Karpas-422 (cell line): ENCODE results near the gene POLR2I. TPM values are rescaled to one million over a fixed set of nuclear protein-coding genes. Genes with fewer than 3 reads are reported as not detected.
A peak's percentile ranks its signal among the peaks of the same experiment; 100 is the strongest.

Experiments
- DNase-seq: peaks from one replicate; pipeline ENCODE4 v3.0.0-alpha.2; 2015
- H2AFZ ChIP-seq: fragments of 200-600 bp; sonication (generic); 2 replicates; pipeline ENCODE4 v1.6.1; 2014; ENCODE audit warnings: antibody characterized with exemption, low read length, mixed read lengths
- H3K27ac ChIP-seq: fragments of 200-600 bp; sonication (generic); 2 replicates; pipeline ENCODE4 v1.5.1; 2014; ENCODE audit warnings: mild to moderate bottlenecking, low read length, moderate library complexity
- H3K27me3 ChIP-seq: fragments of 200-600 bp; sonication (generic); 2 replicates; pipeline ENCODE4 v1.6.1; 2014; ENCODE audit warnings: low read length, mixed read lengths
- H3K36me3 ChIP-seq: fragments of 200-600 bp; sonication (generic); 2 replicates; pipeline ENCODE4 v1.6.1; 2014; ENCODE audit warnings: low read length, mixed read lengths; ENCODE audit not compliant: insufficient read depth
- H3K4me1 ChIP-seq: fragments of 200-600 bp; sonication (generic); 2 replicates; pipeline ENCODE4 v1.6.1; 2014; ENCODE audit warnings: mild to moderate bottlenecking, low read length, mixed read lengths
- H3K4me2 ChIP-seq: fragments of 200-600 bp; sonication (generic); 2 replicates; pipeline ENCODE4 v1.6.1; 2014; ENCODE audit warnings: low read length, low read depth, mild to moderate bottlenecking; ENCODE audit not compliant: poor library complexity, severe bottlenecking
- H3K4me3 ChIP-seq: fragments of 200-600 bp; sonication (generic); 2 replicates; pipeline ENCODE4 v1.5.1; 2014; ENCODE audit warnings: mild to moderate bottlenecking, antibody characterized with exemption, low read length, mixed read lengths
- H3K79me2 ChIP-seq: fragments of 200-600 bp; sonication (generic); 2 replicates; pipeline ENCODE4 v1.6.1; 2014; ENCODE audit warnings: mild to moderate bottlenecking, low read length, mixed read lengths
- H3K9ac ChIP-seq: fragments of 200-600 bp; sonication (generic); 2 replicates; pipeline ENCODE4 v1.6.0; 2014; ENCODE audit warnings: low read length
- H3K9me2 ChIP-seq: fragments of 200-600 bp; sonication (generic), shearing (Covaris generic); replicated peaks from 2 replicates; pipeline ENCODE4 v1.6.0; 2014; ENCODE audit warnings: mild to moderate bottlenecking, low read length, moderate library complexity; ENCODE audit not compliant: insufficient read depth
- H3K9me3 ChIP-seq: fragments of 300-700, 200-600 bp; sonication (generic); 2 replicates; pipeline ENCODE4 v1.6.1; 2014; ENCODE audit warnings: low read length, mixed read lengths
- H4K20me1 ChIP-seq: fragments of 200-600 bp; sonication (generic); 2 replicates; pipeline ENCODE4 v1.6.1; 2014; ENCODE audit warnings: mild to moderate bottlenecking, antibody characterized with exemption, low read length, low read depth; ENCODE audit not compliant: insufficient read depth
- total RNA-seq: library from RNA; depleted of rRNA; stranded (reverse); fragments of >200 nt; shearing (Covaris generic); gene quantifications from 2 replicates; pipeline ENCODE4 v1.2.3, GENCODE V29; 2014; ENCODE audit warnings: low replicate concordance; rRNA removed

The POLR2I gene
- 175 and 322 TPM in 2 replicates for total RNA-seq

- H3K4me3 ChIP-seq, result peak within 1 kb of the TSS; percentile 93
- H3K4me1 ChIP-seq, result peaks cover 48% of the 10 kb centered on the region
- H3K9me2 ChIP-seq, result no peaks in the 10 kb centered on the region
- DNase-seq, result peak; percentile 100
- H3K9me3 ChIP-seq, result no peaks in the 10 kb centered on the region
- peaks cover 9% of the 10 kb centered on the region; the same call in 1 of the 2 replicates for H3K36me3 ChIP-seq
- H4K20me1 ChIP-seq, result peaks cover 29% of the 10 kb centered on the region; the same call in 1 of the 2 replicates
- peak within 1 kb of the TSS; percentile 85 for H3K27ac ChIP-seq
- H3K4me2 ChIP-seq, result peak within 1 kb of the TSS; percentile 98
- H3K79me2 ChIP-seq, result peaks cover 25% of the 10 kb centered on the region
- H3K27me3 ChIP-seq, result no peaks in the 10 kb centered on the region
- peak within 1 kb of the TSS; percentile 92; the same call in 1 of the 2 replicates for H2AFZ ChIP-seq
- peak within 1 kb of the TSS; percentile 86 for H3K9ac ChIP-seq
These were observed at the start of gene POLR2I for GRCh38 chr19:36114721-36115452. POLR2I (minus strand) TSS chr19:36114875; CDS start chr19:36114856, 19 bp downstream.

GRCh38 chr19:36163813-36164212 lies 49.1 kb upstream of the POLR2I start:
- Histone ChIP-seq H3K4me2 (no peak overlapping the region), H3K9ac (no peak overlapping the region), H2AFZ (no peak overlapping the region), H3K4me3 (no peak overlapping the region), H4K20me1 (no peaks in the 10 kb centered on the region), H3K36me3 (no peaks in the 10 kb centered on the region), H3K27me3 (no peaks in the 10 kb centered on the region), H3K4me1 (no peaks in the 10 kb centered on the region), H3K9me2 (no peaks in the 10 kb centered on the region), H3K27ac (no peak overlapping the region), H3K79me2 (no peaks in the 10 kb centered on the region), H3K9me3 (no peaks in the 10 kb centered on the region)
- no peak for DNase-seq

GRCh38 chr19:36160821-36161596 lies 46.3 kb upstream of the POLR2I start:
- no peaks in the 10 kb centered on the region for H3K9me3 ChIP-seq

GRCh38 chr19:36153126-36153525 lies 38.5 kb upstream of the POLR2I start:
- Histone ChIP-seq H3K4me2 (no peak overlapping the region), H3K79me2 (no peaks in the 10 kb centered on the region), H3K36me3 (no peaks in the 10 kb centered on the region; the same call in 1 of the 2 replicates), H3K4me1 (no peaks in the 10 kb centered on the region), H3K27ac (no peak overlapping the region), H3K9me3 (no peaks in the 10 kb centered on the region), H2AFZ (no peak overlapping the region), H3K9me2 (no peaks in the 10 kb centered on the region), H4K20me1 (no peaks in the 10 kb centered on the region), H3K27me3 (no peaks in the 10 kb centered on the region), H3K9ac (no peak overlapping the region), H3K4me3 (no peak overlapping the region)
- DNase-seq, result no peak

More at GRCh38 chr19:36160821-36161596, 46.3 kb upstream of the POLR2I start:
- Histone ChIP-seq H3K27ac (no peak overlapping the region), H3K4me1 (no peaks in the 10 kb centered on the region), H3K27me3 (no peaks in the 10 kb centered on the region), H4K20me1 (no peaks in the 10 kb centered on the region), H3K36me3 (no peaks in the 10 kb centered on the region), H3K4me3 (no peak overlapping the region), H2AFZ (no peak overlapping the region), H3K79me2 (no peaks in the 10 kb centered on the region), H3K9me2 (no peaks in the 10 kb centered on the region), H3K9ac (no peak overlapping the region), H3K4me2 (no peak overlapping the region)
- no peak for DNase-seq

GRCh38 chr19:36152352-36153091 lies 37.8 kb upstream of the POLR2I start, which contains the start of gene COX7A1:
COX7A1 (minus strand) TSS chr19:36152447; CDS start chr19:36152407, 40 bp downstream.
- H3K27ac ChIP-seq, result no peak within 1 kb of the TSS
- no peaks in the 10 kb centered on the region for H3K27me3 ChIP-seq
- no peak within 1 kb of the TSS for H2AFZ ChIP-seq
- no peaks in the 10 kb centered on the region for H3K79me2 ChIP-seq
- H3K4me2 ChIP-seq, result no peak within 1 kb of the TSS
- no peak within 1 kb of the TSS for H3K9ac ChIP-seq
- no peaks in the 10 kb centered on the region for H3K9me2 ChIP-seq
- no peaks in the 10 kb centered on the region; the same call in 1 of the 2 replicates for H3K36me3 ChIP-seq
- no peak within 1 kb of the TSS for H3K4me3 ChIP-seq
- no peak for DNase-seq
- H4K20me1 ChIP-seq, result no peaks in the 10 kb centered on the region
- H3K9me3 ChIP-seq, result no peaks in the 10 kb centered on the region
- H3K4me1 ChIP-seq, result no peaks in the 10 kb centered on the region

- H3K4me1 ChIP-seq, result no peaks in the 10 kb centered on the region
- H3K9ac ChIP-seq, result no peak overlapping the region
These were observed 37.3 kb upstream of the POLR2I start for GRCh38 chr19:36152019-36152351.

GRCh38 chr19:36151144-36152018 lies 36.7 kb upstream of the POLR2I start:
- Histone ChIP-seq H3K36me3 (no peaks in the 10 kb centered on the region; the same call in 1 of the 2 replicates), H3K4me2 (no peak overlapping the region), H3K9me2 (no peaks in the 10 kb centered on the region), H3K79me2 (no peaks in the 10 kb centered on the region), H3K27ac (no peak overlapping the region), H3K4me3 (no peak overlapping the region), H3K9me3 (no peaks in the 10 kb centered on the region), H4K20me1 (no peaks in the 10 kb centered on the region), H2AFZ (no peak overlapping the region), H3K9ac (no peak overlapping the region), H3K4me1 (no peaks in the 10 kb centered on the region), H3K27me3 (no peaks in the 10 kb centered on the region)
- DNase-seq, result no peak

More at GRCh38 chr19:36152019-36152351, 37.3 kb upstream of the POLR2I start:
- no peak for DNase-seq
- Histone ChIP-seq H3K4me2 (no peak overlapping the region), H2AFZ (no peak overlapping the region), H3K27ac (no peak overlapping the region), H3K79me2 (no peaks in the 10 kb centered on the region), H3K9me3 (no peaks in the 10 kb centered on the region), H3K36me3 (no peaks in the 10 kb centered on the region; the same call in 1 of the 2 replicates), H4K20me1 (no peaks in the 10 kb centered on the region), H3K9me2 (no peaks in the 10 kb centered on the region), H3K27me3 (no peaks in the 10 kb centered on the region), H3K4me3 (no peak overlapping the region)
